Measurements from ENCODE around the gene PPP1R12A. TPM values are rescaled to one million over a fixed set of nuclear protein-coding genes. Genes with fewer than 3 reads are reported as not detected.
"Not testable (repeated sequence)": the region's sequence is repeated elsewhere in the genome, so short reads cannot be mapped to it uniquely, and the experiment has no call there.

PPP1R12A gene
- total and polyA plus RNA-seq, 12 donors: 11.5 to 73.5 (median 58.6) TPM

- no peak for DNase-seq
- H3K9me3 ChIP-seq: no peaks in the 10 kb centered on the region
- no peak overlapping the region for H3K27ac ChIP-seq
- no peak for TF ChIP-seq CTCF (IDR thresholded peaks at IDR 0.05)
- 86 to 87% methylated on average over 4 of the region's 4 CpGs for WGBS, 2 donors
- ATAC-seq: no peak
- no peaks in the 10 kb centered on the region for H3K27me3 ChIP-seq
- H3K4me1 ChIP-seq: no peaks in the 10 kb centered on the region
- no peak overlapping the region for H3K4me3 ChIP-seq
- intact Hi-C loops (cut with DNase I): no loop called here
- no peaks in the 10 kb centered on the region for H3K36me3 ChIP-seq
These were observed 10.5 kb upstream of the PPP1R12A start for GRCh38 chr12:79945433-79945832.

- no peaks in the 10 kb centered on the region for H3K27me3 ChIP-seq
- H3K36me3 ChIP-seq: no peaks in the 10 kb centered on the region
- no peak overlapping the region for H3K27ac ChIP-seq
- peaks cover 0 to 4% (median 0%) of the 10 kb centered on the region in 9 donors for H3K4me1 ChIP-seq
- H3K4me3 ChIP-seq: no peak overlapping the region
- no peak for TF ChIP-seq CTCF (IDR thresholded peaks at IDR 0.05)
- intact Hi-C loops (cut with DNase I): no loop called here
- DNase-seq: no peak
- WGBS, 2 donors: 92% methylated on average over 3 of the region's 3 CpGs
- no peak for ATAC-seq
- H3K9me3 ChIP-seq: no peaks in the 10 kb centered on the region
These were observed 9.7 kb upstream of the PPP1R12A start for GRCh38 chr12:79944565-79944964.

- 90 to 97% methylated on average over 2 of the region's 2 CpGs for WGBS, 2 donors
These were observed 7.9 kb upstream of the PPP1R12A start for GRCh38 chr12:79942846-79943245.

GRCh38 chr12:79939728-79940310 lies 4.9 kb upstream of the PPP1R12A start:
- TF ChIP-seq CTCF (IDR thresholded peaks at IDR 0.05): no peak
- DNase-seq (no peak), ATAC-seq (no peak)
- H3K4me1 ChIP-seq: peaks cover 0 to 20% (median 14%) of the 10 kb centered on the region in 9 donors
- no peaks in the 10 kb centered on the region for H3K27me3 ChIP-seq
- peaks cover 0 to 4% (median 0%) of the 10 kb centered on the region in 9 donors for H3K36me3 ChIP-seq
- WGBS, 2 donors: 91 to 92% methylated on average over 1 of the region's 1 CpG
- intact Hi-C loops (cut with DNase I): loop anchor here in 7 of 10 donors (5.0 to 10.0 kb wide), 10 partner anchors 55 to 385 kb away; partner anchors contain the start of gene PAWR (in 1 of the 7)
- no peaks in the 10 kb centered on the region for H3K9me3 ChIP-seq
- H3K4me3 ChIP-seq: no peak overlapping the region
- H3K27ac ChIP-seq: no peak overlapping the region

More at GRCh38 chr12:79942846-79943245, 7.9 kb upstream of the PPP1R12A start:
- H3K4me1 ChIP-seq; DNase-seq; ATAC-seq; H3K36me3 ChIP-seq; H3K27me3 ChIP-seq; H3K27ac ChIP-seq; intact Hi-C loops (cut with DNase I); H3K9me3 ChIP-seq; H3K4me3 ChIP-seq: not testable (repeated sequence)

- peaks cover 0 to 4% (median 0%) of the 10 kb centered on the region in 9 donors for H3K36me3 ChIP-seq
- no peak overlapping the region for H3K4me3 ChIP-seq
- TF ChIP-seq CTCF (IDR thresholded peaks at IDR 0.05): no peak
- 99 to 100% methylated on average over 1 of the region's 1 CpG for WGBS, 2 donors
- H3K9me3 ChIP-seq: no peaks in the 10 kb centered on the region
- no peak overlapping the region for H3K27ac ChIP-seq
- H3K27me3 ChIP-seq: no peaks in the 10 kb centered on the region
- H3K4me1 ChIP-seq: peaks cover 0 to 20% (median 14%) of the 10 kb centered on the region in 9 donors
- DNase-seq (no peak), ATAC-seq (no peak)
- intact Hi-C loops (cut with DNase I): loop anchor here in 7 of 10 donors (5.0 to 10.0 kb wide), 10 partner anchors 54 to 384 kb away; partner anchors contain the start of gene PAWR (in 1 of the 7)
These were observed 3.9 kb upstream of the PPP1R12A start for GRCh38 chr12:79938843-79939242.
